GM21737 (cell line): ENCODE results near the gene TTC1.
A peak's percentile ranks its signal among the peaks of the same experiment; 100 is the strongest.
"Not testable (repeated sequence)": the region's sequence is repeated elsewhere in the genome, so short reads cannot be mapped to it uniquely, and the experiment has no call there.

Source experiments
- ATAC-seq: cut with Tn5 transposase; IDR thresholded peaks from one replicate; pipeline ENCODE4 v1.9.1; 2021; ENCODE audit warnings: mild to moderate bottlenecking, moderate library complexity; ENCODE audit not compliant: unreplicated experiment

TTC1 gene, protein sequence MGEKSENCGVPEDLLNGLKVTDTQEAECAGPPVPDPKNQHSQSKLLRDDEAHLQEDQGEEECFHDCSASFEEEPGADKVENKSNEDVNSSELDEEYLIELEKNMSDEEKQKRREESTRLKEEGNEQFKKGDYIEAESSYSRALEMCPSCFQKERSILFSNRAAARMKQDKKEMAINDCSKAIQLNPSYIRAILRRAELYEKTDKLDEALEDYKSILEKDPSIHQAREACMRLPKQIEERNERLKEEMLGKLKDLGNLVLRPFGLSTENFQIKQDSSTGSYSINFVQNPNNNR

DNA sequence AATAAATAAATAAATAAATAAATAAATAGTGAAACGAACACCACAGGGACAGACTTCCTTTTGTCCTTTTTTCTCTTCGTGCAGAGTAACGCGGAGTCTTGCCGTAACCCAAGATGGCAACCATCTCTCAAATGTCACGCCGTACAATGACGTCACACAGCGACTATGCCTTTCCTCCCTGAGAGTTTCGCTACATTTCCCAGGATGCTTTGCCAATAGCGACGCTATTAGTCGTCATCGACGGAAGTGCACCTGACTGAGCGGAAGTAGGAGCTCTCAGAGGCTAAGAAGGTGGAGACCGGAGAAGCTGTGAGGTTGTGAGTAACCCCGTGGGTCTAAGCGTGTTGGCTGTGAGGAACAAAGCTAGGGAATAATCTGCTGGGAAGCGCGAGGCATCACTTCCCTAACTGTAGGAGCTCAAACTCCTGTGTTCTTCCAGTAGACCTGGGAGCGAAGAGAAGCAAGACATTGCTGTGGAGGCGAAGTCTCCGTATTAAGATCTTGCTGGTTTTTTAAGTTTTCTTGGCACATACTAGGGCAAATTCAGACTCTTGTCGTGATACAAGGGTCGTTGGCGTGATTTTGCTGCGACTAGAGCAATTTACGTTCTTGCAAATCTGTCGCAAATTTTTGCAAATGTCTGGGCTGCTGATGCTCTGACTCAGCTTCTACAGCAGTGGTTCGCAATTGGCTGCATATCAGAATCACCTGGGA, at the start of gene TTC1:
TSS of gene TTC1 (plus strand) at position 263 of the 714 bp plus-strand sequence. CDS start 1,390 bp downstream, outside the sequence.
- peak; percentile 99 for ATAC-seq

DNA sequence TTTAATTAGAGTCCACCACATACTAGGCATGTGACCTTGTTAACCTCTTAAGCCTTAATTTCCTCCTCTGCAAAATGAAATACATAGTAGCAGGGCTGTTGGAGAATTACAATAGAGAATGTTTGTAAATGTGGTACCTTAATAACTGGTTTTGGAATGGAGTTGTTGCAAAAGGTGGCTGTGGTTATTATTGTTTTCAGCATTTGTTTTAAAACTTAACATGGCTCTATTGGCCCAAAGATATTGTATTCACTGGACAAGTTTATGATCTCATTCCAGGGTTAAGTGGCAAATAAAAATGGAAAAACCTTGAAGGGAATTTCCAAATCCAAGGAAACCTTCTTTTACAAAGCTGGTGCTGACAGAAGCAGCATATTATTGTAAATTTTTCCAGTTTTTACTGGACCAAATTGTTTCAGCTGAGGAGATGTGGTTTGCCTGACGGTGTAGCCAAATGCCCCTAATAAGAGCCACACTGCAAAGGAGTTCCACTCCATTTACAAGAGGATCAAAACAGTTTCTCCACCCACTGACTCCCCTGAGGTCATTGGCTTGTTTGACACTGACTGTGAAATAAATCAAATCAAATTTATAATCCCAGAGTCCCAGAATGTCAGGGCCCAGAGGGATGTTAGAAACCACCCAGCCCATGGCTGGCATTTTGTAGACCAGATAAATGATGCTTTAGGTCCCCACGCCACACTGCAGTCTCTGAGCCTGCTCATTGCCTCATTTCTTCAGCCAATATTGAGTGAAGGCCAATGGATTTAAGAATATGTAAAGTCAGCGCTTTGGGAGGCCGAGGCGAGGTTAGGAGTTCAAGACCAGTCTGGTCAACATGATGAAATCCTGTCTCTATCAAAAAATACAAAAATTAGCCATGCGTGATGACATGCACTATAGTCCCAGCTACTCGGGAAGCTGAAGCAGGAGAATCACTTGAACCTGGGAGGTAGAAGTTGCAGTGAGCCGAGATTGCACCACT, 47.5 kb upstream of the TTC1 start:
- ATAC-seq: no peak

DNA sequence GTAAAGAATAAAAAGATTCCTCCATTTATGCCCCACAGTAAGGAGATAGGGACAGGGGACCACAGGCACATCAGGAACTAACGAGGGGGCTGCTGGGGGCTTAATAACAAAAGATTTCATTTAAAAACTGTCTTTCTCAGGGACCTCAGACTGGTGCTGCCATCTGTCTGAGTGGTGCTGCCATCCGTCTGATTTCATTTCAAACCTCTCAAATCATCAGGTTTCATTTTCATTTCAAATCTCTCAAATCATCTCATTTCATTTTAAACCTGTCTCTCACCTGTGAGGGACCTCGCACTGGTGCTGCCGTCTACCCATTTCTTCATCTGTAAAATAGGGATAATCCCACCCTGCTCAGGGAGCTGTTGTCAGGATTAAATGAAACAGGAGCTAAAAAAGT, 46.7 kb upstream of the TTC1 start:
- ATAC-seq: no peak

DNA sequence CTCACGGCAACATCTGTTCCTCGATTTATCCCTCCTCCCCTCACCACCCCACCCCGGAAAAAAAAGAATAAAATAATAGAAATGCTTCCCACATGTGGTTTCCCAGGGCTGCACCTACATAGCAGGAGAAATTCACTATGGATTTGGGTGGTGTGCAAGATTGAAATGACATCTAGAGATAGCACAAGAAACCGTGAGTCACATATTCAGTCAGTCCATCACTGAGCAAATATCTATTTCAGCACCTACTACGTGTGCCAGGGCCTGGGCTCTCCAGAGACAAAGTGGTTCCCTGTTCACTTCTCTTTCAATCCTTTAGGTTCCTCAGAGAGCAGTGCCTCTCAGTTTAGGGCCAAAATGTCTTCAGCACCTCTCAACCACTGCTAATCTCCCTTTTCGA, 45.0 kb upstream of the TTC1 start:
- ATAC-seq: no peak

DNA sequence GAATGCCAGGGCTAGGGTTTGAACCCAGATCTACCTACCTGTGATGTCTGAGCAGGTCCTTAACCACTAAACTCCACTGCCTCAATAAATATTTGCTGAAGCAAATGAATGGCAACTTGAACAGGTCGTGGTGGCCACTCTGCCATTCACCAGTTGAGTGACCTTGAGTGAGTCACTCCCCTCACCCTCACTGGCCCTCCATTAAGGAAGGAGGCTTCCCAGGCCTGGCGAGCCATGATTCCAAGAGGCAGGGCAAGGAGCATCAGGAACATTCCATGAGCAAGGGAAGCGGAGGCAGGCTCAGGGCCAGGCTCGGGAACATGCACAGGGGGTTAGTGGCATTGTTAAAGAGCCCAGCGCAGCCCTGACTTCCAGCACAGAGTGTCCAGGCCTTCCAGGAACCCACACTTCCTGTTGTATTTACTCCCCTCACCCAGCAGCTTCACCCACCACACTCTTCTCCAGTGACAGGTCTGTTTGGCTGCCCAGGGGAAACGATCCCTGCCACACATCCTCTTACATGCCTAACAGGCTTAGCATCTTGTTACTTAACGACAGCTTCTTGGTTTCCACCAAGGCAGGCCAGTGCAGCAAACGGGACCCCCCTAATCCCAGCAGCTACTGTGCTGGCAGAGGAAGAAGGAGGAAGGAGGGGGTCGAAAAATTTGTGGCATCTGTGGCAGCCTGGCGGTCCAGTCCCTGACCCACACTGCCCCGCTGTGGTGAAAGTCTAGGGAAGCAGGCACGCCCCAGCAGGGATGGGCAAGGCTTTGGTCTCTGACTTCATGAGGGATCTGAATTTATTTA, 43.7 kb upstream of the TTC1 start:
- ATAC-seq: no peak

DNA sequence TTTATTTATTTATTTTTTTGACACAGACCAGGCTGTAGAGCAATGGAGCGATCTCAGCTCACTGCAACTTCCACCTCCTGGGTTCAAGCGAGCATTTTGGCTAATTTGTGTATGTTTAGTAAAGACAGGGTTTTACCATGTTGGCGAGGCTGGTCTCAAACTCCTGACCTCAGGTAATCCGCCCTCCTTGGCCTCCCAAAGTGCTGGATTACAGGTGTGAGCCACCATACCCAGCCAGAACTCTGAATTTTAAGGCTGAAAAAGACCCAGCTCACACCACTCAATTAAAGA, 43.2 kb upstream of the TTC1 start:
- ATAC-seq: not testable (repeated sequence)

DNA sequence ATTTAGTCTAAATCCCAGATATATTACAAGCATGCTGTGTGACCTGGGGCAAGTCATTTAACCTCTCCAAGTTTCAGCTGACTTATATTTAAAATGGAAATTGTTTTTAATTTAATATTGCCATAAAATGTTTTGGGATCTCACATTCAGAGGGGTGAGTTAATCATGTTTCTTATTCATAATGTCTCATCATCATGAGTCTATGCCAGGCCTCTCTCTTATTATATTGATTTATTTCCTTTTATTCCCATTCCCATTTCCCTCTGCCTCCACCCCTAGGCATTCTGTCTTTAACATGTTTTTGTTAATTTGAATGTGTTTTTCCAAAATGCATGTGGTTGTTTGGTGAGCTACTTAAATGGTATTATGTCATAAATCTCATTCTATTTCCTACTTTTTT, 39.0 kb upstream of the TTC1 start:
- ATAC-seq: no peak

DNA sequence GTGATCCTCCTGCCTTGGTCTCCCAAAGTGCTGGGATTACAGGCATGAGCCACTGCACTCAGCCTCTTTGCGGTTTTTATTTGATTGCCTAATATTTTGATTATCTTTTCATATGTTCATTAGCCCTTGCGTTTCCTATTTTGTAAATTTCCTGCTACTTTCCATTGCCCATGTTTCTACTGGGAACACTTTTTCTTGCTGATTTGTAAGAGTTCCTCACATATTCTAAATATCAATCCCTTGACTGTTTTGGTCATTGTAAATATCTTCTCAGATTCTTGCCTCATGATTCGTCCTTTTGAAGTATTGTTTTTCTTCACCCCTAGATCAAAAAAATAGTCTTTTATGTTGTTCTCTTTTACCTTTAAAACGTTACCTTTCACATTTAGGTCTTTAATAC, 37.9 kb upstream of the TTC1 start:
- ATAC-seq: no peak

DNA sequence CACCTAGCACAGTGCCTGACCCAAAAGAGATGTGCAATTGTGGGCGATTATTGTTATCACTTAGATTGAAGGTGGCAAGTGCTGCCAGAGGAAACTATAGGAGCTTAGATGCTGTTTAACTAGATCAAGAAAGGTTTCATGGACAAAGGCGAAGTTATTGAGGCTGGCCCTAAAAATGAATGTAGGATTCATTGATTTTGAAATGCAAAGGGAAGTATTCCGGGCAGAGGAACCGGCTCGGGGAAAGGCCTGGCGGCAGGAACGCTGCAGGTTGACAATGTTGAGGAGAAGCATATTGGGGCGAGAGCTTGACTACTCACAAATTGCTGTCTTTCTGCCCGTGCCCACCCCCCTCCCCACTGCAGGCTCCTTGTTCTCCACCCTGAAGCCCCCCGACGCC, 37.4 kb upstream of the TTC1 start:
- ATAC-seq: no peak

DNA sequence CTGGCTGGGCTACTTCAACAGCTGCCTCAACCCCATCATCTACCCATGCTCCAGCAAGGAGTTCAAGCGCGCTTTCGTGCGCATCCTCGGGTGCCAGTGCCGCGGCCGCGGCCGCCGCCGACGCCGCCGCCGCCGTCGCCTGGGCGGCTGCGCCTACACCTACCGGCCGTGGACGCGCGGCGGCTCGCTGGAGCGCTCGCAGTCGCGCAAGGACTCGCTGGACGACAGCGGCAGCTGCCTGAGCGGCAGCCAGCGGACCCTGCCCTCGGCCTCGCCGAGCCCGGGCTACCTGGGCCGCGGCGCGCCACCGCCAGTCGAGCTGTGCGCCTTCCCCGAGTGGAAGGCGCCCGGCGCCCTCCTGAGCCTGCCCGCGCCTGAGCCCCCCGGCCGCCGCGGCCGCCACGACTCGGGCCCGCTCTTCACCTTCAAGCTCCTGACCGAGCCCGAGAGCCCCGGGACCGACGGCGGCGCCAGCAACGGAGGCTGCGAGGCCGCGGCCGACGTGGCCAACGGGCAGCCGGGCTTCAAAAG, 36.9 kb upstream of the TTC1 start:
- no peak for ATAC-seq

DNA sequence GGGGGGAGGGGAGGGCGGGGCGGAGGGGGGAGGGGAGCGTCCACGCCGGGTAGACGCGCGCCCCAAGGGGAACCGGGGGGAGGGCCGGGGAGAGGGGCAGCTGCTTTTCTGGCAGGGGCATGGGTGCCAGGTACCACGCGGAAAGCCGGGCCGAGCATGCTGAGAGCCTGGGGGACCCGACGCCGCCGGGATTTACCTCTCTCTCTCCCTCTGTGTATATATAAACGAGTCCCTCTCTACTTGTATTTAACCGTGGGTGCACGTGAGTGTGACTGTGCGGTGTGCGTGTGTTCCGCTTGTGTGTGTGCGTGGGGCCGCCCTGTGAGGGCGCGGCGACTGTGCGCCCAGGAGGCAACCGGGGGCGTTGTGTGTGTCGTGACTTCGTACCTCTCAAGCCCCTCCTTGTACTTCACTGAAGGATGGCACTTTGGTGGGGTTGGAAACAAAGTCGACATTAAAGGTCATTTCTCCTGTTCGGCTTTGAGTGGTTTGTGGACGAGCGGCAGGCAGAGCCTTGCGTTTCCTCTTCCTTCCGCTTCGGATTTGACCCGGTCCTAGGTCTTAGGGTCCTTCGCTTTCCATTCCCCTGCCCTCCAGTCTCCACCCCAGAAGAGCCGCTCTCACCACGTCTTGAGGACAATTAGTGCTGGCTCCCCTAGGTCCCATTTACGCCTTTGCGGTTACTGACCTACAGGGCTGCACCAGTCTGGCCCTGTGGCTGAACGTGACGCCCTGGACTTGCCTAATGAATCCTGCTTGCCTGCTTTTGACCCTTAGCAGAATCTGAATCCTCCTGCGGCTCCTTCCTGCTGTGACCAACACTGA, 36.2 kb upstream of the TTC1 start:
- no peak for ATAC-seq

DNA sequence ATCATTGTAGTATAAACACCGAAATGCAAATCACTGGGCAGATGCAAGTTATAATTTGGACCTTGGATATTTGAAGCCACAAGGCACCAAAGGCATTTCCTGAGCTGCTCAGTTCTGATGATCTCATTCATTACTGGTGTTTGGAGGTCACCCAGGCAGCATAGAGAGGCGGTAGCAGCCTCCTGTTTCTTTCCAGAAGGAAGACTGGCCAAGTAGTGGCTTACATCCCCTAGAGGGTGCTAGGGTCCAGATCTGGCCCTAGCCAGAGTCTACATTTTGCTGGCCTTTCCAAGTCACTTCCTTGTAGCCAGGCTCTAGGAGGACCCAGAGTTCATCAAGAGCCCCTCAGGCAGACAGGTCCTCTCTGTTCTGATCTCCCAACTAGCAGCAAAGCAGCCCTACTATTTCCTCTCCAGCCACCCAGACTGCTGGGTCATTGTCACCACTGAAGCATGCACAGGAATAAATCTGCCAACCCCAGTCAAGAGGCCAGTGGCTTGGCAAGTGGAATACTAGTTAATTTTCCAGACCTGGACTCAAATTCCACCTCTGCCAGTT, 33.4 kb upstream of the TTC1 start:
- no peak for ATAC-seq

DNA sequence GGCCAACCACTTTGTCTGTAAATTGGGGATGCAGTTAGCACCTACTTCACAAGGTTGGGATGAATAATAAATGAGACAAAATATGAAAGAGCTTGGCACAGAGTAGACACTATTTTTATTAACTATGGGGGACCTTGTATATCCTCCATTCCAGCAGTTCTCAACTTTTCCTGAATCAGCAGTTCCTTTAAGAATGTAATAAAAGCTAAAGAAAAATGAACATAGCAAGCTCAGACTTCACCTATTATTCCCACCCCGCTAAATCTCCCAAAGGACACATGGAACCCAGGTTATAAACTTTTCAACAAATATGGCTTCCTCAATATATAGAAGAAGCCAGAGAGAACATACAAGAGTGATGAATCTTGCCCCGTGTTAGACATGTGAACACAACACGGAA, 32.0 kb upstream of the TTC1 start:
- ATAC-seq: no peak

DNA sequence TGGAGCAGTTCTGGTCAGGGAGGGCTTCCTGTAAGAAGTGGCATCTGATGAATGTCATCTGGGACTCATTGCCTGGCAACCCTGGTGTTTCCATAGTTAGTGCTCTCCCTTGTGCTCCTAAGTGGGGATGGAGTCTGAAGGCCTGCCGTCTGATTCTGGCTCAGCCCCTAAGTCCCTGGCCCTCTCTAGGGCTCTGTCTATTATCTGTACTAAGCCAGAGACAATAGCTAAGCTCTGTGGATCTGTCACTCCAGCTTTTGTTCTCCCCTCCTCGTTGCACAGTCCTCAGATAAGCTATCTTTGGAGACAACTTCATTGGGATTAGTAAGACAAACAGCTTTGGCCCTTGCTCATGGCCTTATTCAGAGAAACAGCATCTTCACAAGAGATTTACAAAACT, 30.6 kb upstream of the TTC1 start:
- ATAC-seq: no peak

DNA sequence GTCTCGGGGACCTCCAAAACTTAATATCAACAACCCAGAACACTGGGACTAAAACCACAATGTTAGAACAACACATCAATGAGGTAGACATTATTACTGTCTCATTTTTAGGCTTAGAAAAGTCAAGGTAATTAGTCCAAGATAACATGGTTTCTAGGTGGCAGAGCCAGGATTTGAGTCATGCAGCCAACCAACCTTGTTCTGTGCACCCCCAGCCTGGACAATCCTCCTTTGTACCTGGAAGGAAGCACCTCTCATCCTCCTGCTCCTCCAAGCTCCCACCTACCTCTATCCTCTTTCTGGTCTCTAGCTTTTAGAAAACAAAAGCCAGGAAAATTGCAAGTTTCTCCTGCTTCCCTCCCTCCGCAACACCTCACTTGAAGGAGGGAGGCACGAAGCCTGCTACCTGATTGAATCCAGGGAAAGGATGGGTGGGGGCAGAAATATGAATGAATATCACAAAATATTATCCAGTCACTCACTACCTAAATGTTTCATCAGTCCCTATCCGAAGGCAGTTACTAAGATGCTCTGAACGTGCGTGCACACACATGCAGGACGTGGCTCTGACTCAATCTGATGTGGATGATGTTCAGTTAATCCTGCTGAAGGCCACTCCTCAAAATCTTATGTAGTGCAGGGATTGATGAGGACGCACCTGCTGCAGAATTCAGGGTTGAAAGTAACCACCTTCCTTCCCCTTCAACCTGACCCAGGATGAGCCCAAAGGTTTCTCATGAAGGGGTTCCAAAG, 26.3 kb upstream of the TTC1 start:
- no peak for ATAC-seq

DNA sequence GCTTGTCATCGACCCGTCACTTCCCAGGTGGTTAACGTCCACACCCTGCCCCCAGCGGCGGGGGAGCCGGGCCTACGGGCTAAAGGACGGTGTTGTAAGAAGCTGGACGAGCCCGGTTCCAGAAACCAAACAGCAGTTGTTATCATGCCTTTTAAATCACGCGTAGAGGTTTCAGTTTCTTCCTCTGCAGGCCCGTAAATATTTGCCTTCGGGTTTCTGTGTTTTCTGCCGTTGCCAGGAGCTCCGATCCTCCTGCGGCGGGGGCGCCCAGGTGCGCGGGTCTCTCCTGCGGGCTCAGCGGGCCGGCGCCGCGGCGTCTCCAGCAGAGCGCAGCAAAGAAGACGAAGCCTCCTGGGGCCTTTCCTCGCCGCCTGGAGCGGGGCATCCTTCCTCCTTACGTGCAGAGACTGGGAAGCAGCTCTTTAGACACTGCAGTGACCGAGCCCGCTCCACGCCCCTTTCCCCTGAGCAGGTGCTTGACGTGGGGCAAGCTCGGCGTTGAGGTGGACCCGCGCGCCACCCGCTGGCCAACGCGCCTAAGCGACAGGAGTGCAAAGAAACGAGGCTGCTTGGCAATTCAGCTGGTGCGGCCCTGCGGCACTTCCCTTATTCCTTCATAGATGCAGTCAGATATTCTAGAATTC, 21.8 kb upstream of the TTC1 start:
- ATAC-seq: peak; percentile 96

DNA sequence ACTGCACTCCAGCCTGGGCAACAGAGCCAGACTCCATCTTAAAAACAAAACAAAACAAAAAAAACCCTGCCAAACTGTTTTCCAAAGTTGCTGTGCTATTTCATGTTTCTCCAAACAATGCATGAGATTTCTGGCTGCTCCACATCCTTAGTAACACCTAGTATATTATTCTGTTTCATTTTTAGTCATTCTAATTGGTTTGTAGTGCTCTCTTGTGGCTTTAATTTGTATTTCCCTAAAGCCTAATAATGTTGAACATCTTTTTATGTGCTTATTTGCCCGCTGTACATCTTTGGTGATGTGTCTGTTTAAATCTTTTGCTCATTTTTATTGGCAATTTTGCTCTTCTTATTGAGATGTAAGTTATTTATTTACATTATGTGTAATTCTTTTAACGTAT, 18.4 kb upstream of the TTC1 start:
- ATAC-seq: no peak

DNA sequence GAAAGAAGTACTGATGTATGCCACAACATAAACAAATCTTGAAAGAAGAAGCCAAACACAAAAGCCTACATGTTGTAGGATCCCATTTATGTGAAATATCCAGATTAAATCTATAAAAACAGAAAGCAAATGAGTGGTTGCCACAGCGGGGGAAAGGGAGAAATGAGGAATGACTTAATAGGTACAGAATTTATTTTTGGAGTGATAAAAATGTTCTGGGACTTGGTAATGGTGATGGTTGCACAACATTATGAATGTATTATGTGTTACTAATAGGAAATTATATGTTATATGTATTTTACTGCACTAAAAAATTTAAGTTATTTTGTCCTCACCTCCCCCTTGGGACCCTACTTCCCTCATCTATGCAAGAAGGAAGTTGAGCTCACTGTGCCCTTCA, 16.4 kb upstream of the TTC1 start:
- no peak for ATAC-seq
